Osteocyte (in vitro differentiated cells): ENCODE results near the gene GNA12. TPM values are rescaled to one million over a fixed set of nuclear protein-coding genes. Genes with fewer than 3 reads are reported as not detected.

Experiments
- DNase-seq: peaks from one replicate; pipeline ENCODE4 v3.0.0; 2021; ENCODE audit warnings: mixed read lengths; ENCODE audit not compliant: unreplicated experiment; ENCODE audit errors: extremely low spot score
- H3K27ac Mint-ChIP-seq: one replicate; pipeline ENCODE4 v1.8.0; 2021; ENCODE audit warnings: mild to moderate bottlenecking, mixed read lengths; ENCODE audit not compliant: unreplicated experiment
- H3K27me3 Mint-ChIP-seq: one replicate; pipeline ENCODE4 v1.8.0; 2021; ENCODE audit warnings: mixed read lengths; ENCODE audit not compliant: unreplicated experiment
- H3K36me3 Mint-ChIP-seq: one replicate; pipeline ENCODE4 v1.8.0; 2021; ENCODE audit warnings: mixed read lengths; ENCODE audit not compliant: unreplicated experiment
- H3K4me1 Mint-ChIP-seq: one replicate; pipeline ENCODE4 v1.8.0; 2021; ENCODE audit warnings: mixed read lengths; ENCODE audit not compliant: unreplicated experiment
- H3K4me3 Mint-ChIP-seq: one replicate; pipeline ENCODE4 v1.8.0; 2021; ENCODE audit warnings: mild to moderate bottlenecking, moderate library complexity, mixed read lengths; ENCODE audit not compliant: unreplicated experiment
- H3K9me3 Mint-ChIP-seq: one replicate; pipeline ENCODE4 v1.8.0; 2021; ENCODE audit warnings: mixed read lengths; ENCODE audit not compliant: unreplicated experiment
- total RNA-seq: library from RNA; stranded (reverse); gene quantifications from 2 replicates; pipeline ENCODE4 v1.2.1, GENCODE V29; 2021
- TF ChIP-seq, protein P1 (sequence below): fragments of 200-600 bp; sonication (generic); IDR thresholded peaks from 2 replicates; pipeline ENCODE4 v1.5.0; 2021; ENCODE audit warnings: antibody characterized with exemption, mild to moderate bottlenecking, moderate library complexity

GNA12 gene
- total RNA-seq, 1 donor from 2014 or later = 69.5 TPM

DNA sequence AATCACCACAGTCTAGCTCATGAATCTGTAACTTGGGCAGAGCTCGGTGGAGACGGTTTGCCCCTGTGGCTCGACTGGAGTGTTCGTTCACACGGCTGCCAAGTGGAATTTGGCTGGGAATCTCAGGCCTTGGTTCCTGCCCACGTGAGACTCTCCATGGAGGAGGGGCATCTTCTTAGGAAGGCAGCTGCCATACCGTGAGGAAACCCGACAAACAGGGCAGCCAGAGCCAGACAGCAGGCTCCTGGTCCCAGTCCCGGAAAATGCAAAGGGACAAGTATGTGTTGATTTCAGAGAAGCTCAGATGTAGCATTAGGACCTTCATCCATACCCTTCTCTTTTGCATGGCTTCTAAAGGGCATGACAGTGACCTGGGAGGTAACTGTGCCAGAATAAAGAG lies 129.5 kb downstream of the GNA12 start:
- Mint-ChIP-seq H3K36me3 (peaks cover 33% of the 10 kb centered on the region), H3K4me3 (no peak overlapping the region), H3K4me1 (peaks cover 12% of the 10 kb centered on the region), H3K27ac (no peak overlapping the region), H3K27me3 (no peaks in the 10 kb centered on the region), H3K9me3 (no peaks in the 10 kb centered on the region)
- DNase-seq = no peak
- TF ChIP-seq, protein P1, sequence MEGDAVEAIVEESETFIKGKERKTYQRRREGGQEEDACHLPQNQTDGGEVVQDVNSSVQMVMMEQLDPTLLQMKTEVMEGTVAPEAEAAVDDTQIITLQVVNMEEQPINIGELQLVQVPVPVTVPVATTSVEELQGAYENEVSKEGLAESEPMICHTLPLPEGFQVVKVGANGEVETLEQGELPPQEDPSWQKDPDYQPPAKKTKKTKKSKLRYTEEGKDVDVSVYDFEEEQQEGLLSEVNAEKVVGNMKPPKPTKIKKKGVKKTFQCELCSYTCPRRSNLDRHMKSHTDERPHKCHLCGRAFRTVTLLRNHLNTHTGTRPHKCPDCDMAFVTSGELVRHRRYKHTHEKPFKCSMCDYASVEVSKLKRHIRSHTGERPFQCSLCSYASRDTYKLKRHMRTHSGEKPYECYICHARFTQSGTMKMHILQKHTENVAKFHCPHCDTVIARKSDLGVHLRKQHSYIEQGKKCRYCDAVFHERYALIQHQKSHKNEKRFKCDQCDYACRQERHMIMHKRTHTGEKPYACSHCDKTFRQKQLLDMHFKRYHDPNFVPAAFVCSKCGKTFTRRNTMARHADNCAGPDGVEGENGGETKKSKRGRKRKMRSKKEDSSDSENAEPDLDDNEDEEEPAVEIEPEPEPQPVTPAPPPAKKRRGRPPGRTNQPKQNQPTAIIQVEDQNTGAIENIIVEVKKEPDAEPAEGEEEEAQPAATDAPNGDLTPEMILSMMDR = no peak

DNA sequence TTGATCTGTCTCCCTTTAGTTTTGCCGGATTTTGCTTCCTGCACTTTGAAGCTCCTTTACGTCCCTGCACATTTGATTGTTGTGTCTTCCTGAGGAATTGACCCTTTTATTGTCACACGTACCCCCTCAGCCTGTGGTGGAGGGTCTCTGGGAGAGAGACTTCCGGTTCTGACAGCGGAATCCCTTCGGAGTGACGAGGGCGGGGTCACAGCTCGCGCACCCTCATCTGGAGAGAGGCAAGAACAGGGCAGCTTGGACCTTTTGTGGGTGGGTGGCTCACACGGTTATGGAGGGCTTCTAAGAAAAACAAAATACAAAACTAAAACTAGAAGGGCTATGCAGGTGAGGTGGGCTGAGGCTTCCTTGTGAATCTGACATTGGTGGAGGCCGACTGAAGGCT lies 130.1 kb downstream of the GNA12 start:
- Mint-ChIP-seq H3K4me3 (no peak overlapping the region), H3K36me3 (peaks cover 33% of the 10 kb centered on the region), H3K4me1 (peaks cover 12% of the 10 kb centered on the region), H3K27me3 (no peaks in the 10 kb centered on the region), H3K27ac (peak overlapping the region; percentile 64), H3K9me3 (no peaks in the 10 kb centered on the region)
- no peak for DNase-seq
- TF ChIP-seq, protein P1 = no peak

DNA sequence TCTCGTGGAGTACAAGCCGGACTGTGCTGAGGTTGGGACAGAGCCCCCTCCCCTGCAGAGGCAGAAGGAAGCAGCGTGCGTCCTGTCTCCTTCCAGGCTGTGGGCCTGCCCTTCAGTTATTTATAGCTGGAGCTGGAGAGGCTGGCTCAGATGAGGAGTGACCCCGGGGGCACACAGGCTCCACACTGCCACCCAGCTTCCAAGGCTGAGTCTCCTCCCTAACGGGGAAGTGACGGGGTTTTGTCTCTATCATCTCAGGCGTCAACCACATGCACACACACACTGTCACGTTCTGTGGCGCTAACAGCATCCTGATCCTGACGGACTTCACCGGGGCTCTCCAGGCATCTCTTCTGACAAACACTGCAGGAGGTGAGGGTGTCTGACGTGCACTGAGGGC lies 130.7 kb downstream of the GNA12 start:
- peaks cover 28% of the 10 kb centered on the region for H3K36me3 Mint-ChIP-seq
- DNase-seq = no peak
- peaks cover 11% of the 10 kb centered on the region for H3K4me1 Mint-ChIP-seq
- peak overlapping the region; percentile 64 for H3K27ac Mint-ChIP-seq
- H3K4me3 Mint-ChIP-seq = no peak overlapping the region
- TF ChIP-seq, protein P1 = peak; percentile 45
- no peaks in the 10 kb centered on the region for H3K9me3 Mint-ChIP-seq
- H3K27me3 Mint-ChIP-seq = no peaks in the 10 kb centered on the region

DNA sequence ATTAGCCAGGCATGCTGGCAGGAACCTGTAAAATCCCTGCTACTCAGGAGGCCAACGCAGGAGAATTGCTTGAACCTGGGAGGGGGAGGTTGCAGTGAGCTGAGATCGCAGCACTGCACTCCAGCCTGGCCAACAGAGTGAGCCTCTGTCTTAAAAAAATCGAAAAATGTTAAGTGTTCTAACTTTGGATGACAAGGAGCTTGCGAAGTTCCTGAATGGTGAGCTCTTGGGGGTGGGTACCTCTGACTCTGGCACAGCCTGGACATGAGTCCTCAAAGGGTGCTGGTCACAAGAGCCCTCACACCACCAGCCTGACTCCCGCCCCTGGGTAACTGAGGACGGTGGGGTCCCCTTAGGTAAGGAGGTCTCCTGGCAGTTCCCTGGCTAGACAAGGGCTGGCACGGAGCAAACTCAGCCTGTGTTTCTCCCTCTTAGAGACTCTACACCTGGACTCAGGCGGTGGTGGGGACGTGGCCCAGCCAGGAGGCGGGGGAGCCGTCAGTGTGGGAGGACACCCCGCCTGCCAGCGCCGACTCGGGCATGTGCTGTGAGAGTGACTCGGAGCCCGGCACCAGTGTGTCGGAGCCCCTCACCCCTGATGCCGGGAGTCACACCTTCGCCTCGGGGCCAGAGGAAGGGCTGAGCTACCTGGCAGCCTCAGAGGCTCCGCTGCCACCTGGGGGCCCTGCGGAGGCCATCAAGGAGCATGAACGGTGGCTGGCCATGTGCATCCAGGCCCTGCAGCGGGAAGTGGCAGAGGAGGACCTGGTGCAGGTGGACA lies 132.0 kb downstream of the GNA12 start:
- peaks cover 11% of the 10 kb centered on the region for H3K4me1 Mint-ChIP-seq
- H3K27me3 Mint-ChIP-seq = no peaks in the 10 kb centered on the region
- no peak for DNase-seq
- H3K27ac Mint-ChIP-seq = no peak overlapping the region
- peaks cover 22% of the 10 kb centered on the region for H3K36me3 Mint-ChIP-seq
- no peaks in the 10 kb centered on the region for H3K9me3 Mint-ChIP-seq
- no peak overlapping the region for H3K4me3 Mint-ChIP-seq
- TF ChIP-seq, protein P1 = no peak

DNA sequence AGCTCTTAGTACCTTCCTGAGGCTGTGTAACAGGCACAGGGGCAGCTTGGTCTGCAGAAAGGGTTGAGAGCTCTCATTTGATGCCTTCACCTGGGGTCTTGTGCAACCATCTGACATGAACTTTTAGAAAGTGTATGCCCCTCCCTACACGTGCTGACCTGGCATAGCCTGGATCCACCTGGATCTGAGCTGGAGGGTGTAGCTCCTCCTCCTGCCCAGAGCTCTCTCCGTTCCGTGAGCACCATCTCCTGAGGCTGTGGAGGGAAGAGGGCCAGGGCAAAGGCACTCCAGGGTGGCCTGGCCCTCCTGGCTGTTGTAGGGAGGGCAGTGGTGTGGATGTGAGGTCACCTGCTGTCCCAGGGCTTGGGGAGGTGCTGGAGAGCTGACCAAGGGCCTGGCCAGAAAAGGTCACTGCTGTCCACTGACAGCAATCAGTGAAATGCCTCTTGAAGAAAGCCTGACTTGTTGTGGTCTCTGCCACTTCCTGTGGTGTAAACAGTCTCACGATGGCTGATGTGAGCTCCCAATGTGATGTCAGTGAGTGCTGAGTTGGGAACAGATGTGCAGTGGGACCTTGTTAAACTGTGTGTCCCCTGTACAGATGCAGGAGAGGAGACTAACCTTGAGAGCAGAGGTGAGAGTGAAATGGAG lies 133.1 kb downstream of the GNA12 start:
- no peaks in the 10 kb centered on the region for H3K27me3 Mint-ChIP-seq
- no peak overlapping the region for H3K27ac Mint-ChIP-seq
- no peak for DNase-seq
- no peaks in the 10 kb centered on the region for H3K9me3 Mint-ChIP-seq
- H3K36me3 Mint-ChIP-seq = peaks cover 18% of the 10 kb centered on the region
- peaks cover 9% of the 10 kb centered on the region for H3K4me1 Mint-ChIP-seq
- no peak overlapping the region for H3K4me3 Mint-ChIP-seq
- TF ChIP-seq, protein P1 = no peak
